Measurements from ENCODE around the gene DPH2.

DPH2 gene

GRCh38 chr1:43984855-43985254 is 15.0 kb downstream of the DPH2 start:
- no peak for DNase-seq (ENCODE audit: low spot score)

GRCh38 chr1:43985984-43986595 is 16.3 kb downstream of the DPH2 start:
- DNase-seq (ENCODE audit: low spot score) = no peak

GRCh38 chr1:43986712-43987111 is 16.9 kb downstream of the DPH2 start:
- no peak for DNase-seq (ENCODE audit: low spot score)

GRCh38 chr1:43987159-43987902 is 17.5 kb downstream of the DPH2 start:
- no peak for DNase-seq (ENCODE audit: low spot score)

- no peak for DNase-seq (ENCODE audit: low spot score)
These were observed 20.7 kb downstream of the DPH2 start for GRCh38 chr1:43990271-43991199.

- DNase-seq (ENCODE audit: low spot score) = no peak
These were observed 21.3 kb downstream of the DPH2 start for GRCh38 chr1:43991200-43991475.

GRCh38 chr1:43991476-43992231 is 21.8 kb downstream of the DPH2 start, which contains the start of gene CCDC24:
CCDC24 (plus strand) TSS chr1:43991599; CDS start chr1:43991879, 280 bp downstream.
- no peak for DNase-seq (ENCODE audit: low spot score)

GRCh38 chr1:43992232-43992995 is 22.6 kb downstream of the DPH2 start:
- DNase-seq (ENCODE audit: low spot score) = no peak

- no peak for DNase-seq (ENCODE audit: low spot score)
These were observed 23.6 kb downstream of the DPH2 start for GRCh38 chr1:43993206-43993914.

GRCh38 chr1:43994071-43994470 is 24.3 kb downstream of the DPH2 start:
- no peak for DNase-seq (ENCODE audit: low spot score)

GRCh38 chr1:43994794-43995790 is 25.3 kb downstream of the DPH2 start:
- DNase-seq (ENCODE audit: low spot score) = no peak

GRCh38 chr1:43995984-43996732 is 26.3 kb downstream of the DPH2 start:
- DNase-seq (ENCODE audit: low spot score) = no peak

GRCh38 chr1:43996733-43997115 is 26.9 kb downstream of the DPH2 start:
- DNase-seq (ENCODE audit: low spot score) = no peak

GRCh38 chr1:43997295-43997999 is 27.6 kb downstream of the DPH2 start:
- no peak for DNase-seq (ENCODE audit: low spot score)

- no peak for DNase-seq (ENCODE audit: low spot score)
These were observed 28.2 kb downstream of the DPH2 start for GRCh38 chr1:43998000-43998378.

GRCh38 chr1:43999455-43999854 is 29.6 kb downstream of the DPH2 start:
- no peak for DNase-seq (ENCODE audit: low spot score)

- DNase-seq (ENCODE audit: low spot score) = no peak
These were observed 30.4 kb downstream of the DPH2 start for GRCh38 chr1:44000122-44000665.

- DNase-seq (ENCODE audit: low spot score) = no peak
These were observed 32.4 kb downstream of the DPH2 start for GRCh38 chr1:44002165-44002564.

Data from kidney capillary endothelial cell (primary cell).